OCI-LY7 (cell line): ENCODE data around the gene NSMF. TPM values are rescaled to one million over a fixed set of nuclear protein-coding genes. Genes with fewer than 3 reads are reported as not detected.

Experiments used
- BruUV-seq: library from RNA; stranded (reverse); fragments of 400-500 nt; replicated peaks from 2 replicates; lab custom pipeline; 2021; lab: Mats Ljungman, UMichigan
- CTCF ChIA-PET: fragments of 300-600 bp; sonication (Branson Sonifier 250); formaldehyde crosslinking; loops from one replicate; lab custom pipeline; 2022; ENCODE audit warnings: antibody characterized with exemption; ENCODE audit not compliant: unreplicated experiment; lab: Charles Lee
- POLR2A ChIA-PET: fragments of 300-600 bp; sonication (Branson Sonifier 250); formaldehyde crosslinking; loops from one replicate; lab custom pipeline; 2022; ENCODE audit warnings: antibody characterized with exemption; lab: Charles Lee
- DNase-seq: peaks from one replicate; pipeline ENCODE4 v3.0.0-alpha.2; 2015; ENCODE audit warnings: low spot score
- H2AFZ ChIP-seq: fragments of 200-600 bp; sonication (generic), shearing (Covaris generic); 2 replicates; pipeline ENCODE4 v1.6.1; 2014; ENCODE audit warnings: mild to moderate bottlenecking, antibody characterized with exemption, low read length, moderate library complexity
- H3K27ac ChIP-seq: fragments of 200-600 bp; sonication (generic); 2 replicates; pipeline ENCODE4 v1.5.1; 2014; ENCODE audit warnings: mixed run types, low read depth, mild to moderate bottlenecking, moderate library complexity, low read length, inconsistent platforms; ENCODE audit not compliant: poor library complexity, severe bottlenecking
- H3K36me3 ChIP-seq: fragments of 200-600 bp; sonication (generic); 2 replicates; pipeline ENCODE4 v1.6.1; 2014; ENCODE audit warnings: mild to moderate bottlenecking, antibody characterized with exemption, low read length, moderate library complexity, mixed read lengths; ENCODE audit not compliant: insufficient read depth
- H3K4me1 ChIP-seq: fragments of 200-600 bp; sonication (generic); 2 replicates; pipeline ENCODE4 v1.5.1; 2014; ENCODE audit warnings: mild to moderate bottlenecking, low read length; ENCODE audit not compliant: insufficient read depth, poor library complexity, severe bottlenecking
- H3K4me2 ChIP-seq: fragments of 200-600 bp; sonication (generic); 2 replicates; pipeline ENCODE4 v1.6.1; 2014; ENCODE audit warnings: mild to moderate bottlenecking, low read length
- H3K4me3 ChIP-seq: fragments of 200-600 bp; sonication (generic); 2 replicates; pipeline ENCODE4 v1.5.1; 2014; ENCODE audit warnings: mild to moderate bottlenecking, low read depth, low read length; ENCODE audit not compliant: poor library complexity, severe bottlenecking
- H3K79me2 ChIP-seq: fragments of 200-600 bp; sonication (generic); 2 replicates; pipeline ENCODE4 v1.6.1; 2016; ENCODE audit warnings: low read depth, mild to moderate bottlenecking, low read length, moderate library complexity, mixed read lengths; ENCODE audit not compliant: insufficient read depth
- H3K9me2 ChIP-seq: fragments of 200-600 bp; sonication (generic); 2 replicates; pipeline ENCODE4 v1.6.1; 2016; ENCODE audit warnings: mild to moderate bottlenecking, low read length, mixed read lengths; ENCODE audit not compliant: insufficient read depth
- H3K9me3 ChIP-seq: fragments of 200-600 bp; sonication (generic); 2 replicates; pipeline ENCODE4 v1.6.1; 2014; ENCODE audit warnings: mild to moderate bottlenecking, mixed run types, low read length, mixed read lengths
- H4K20me1 ChIP-seq: fragments of 200-600 bp; sonication (generic); 2 replicates; pipeline ENCODE4 v1.6.1; 2014; ENCODE audit warnings: mild to moderate bottlenecking, antibody characterized with exemption, low read length, moderate library complexity, mixed read lengths; ENCODE audit not compliant: insufficient read depth
- CTCF ChIP-seq: fragments of 200-600 bp; sonication (generic); conservative IDR thresholded peaks from 2 replicates; pipeline ENCODE4 v1.5.1; 2014; ENCODE audit warnings: mild to moderate bottlenecking, antibody characterized with exemption, low read length, moderate library complexity, mixed read lengths
- EZH2phosphoT487 ChIP-seq: fragments of 200-600 bp; sonication (generic); IDR thresholded peaks from 2 replicates; pipeline ENCODE4 v1.6.1; 2018; ENCODE audit warnings: low read depth, borderline replicate concordance, mild to moderate bottlenecking, mixed run types, antibody characterized with exemption, low read length, moderate library complexity, mixed read lengths
- intact Hi-C: fragments of 100-400 bp; cut with micrococcal nuclease; formaldehyde crosslinking; loops from one replicate; pipeline ENCODE4 v1.10.0; 2022; ENCODE audit not compliant: unreplicated experiment
- total RNA-seq, 2 experiments: library from RNA; depleted of rRNA in 1 of 2; stranded (reverse); fragments of >200 nt in 1 of 2; shearing (Covaris generic) in 1 of 2; gene quantifications; 2 replicates each; pipeline ENCODE4 v1.2.3, GENCODE V29; 2014 to 2022

The NSMF gene
- total RNA-seq, 2 experiments from 2014 or later = 20.3 to 29.8 TPM

- H3K9me3 ChIP-seq = no peaks in the 10 kb centered on the region
- no peaks in the 10 kb centered on the region for H3K36me3 ChIP-seq
- no peaks in the 10 kb centered on the region; the same call in 1 of the 2 replicates for H4K20me1 ChIP-seq
- no peak overlapping the region for H2AFZ ChIP-seq
- H3K4me2 ChIP-seq = no peak overlapping the region
- H3K9me2 ChIP-seq = no peaks in the 10 kb centered on the region
- CTCF ChIA-PET = no interaction called here
- DNase-seq = no peak
- H3K4me3 ChIP-seq = no peak overlapping the region
- POLR2A ChIA-PET = no interaction called here
- BruUV-seq = no TSS peak
- no peaks in the 10 kb centered on the region for H3K4me1 ChIP-seq
- H3K79me2 ChIP-seq = no peaks in the 10 kb centered on the region
- H3K27ac ChIP-seq = no peak overlapping the region
- intact Hi-C loops = no loop called here
- TF ChIP-seq CTCF = no peak
- TF ChIP-seq EZH2phosphoT487 = no peak
Measured at GRCh38 chr9:137435980-137436760, 23.0 kb downstream of the NSMF start.

DNA sequence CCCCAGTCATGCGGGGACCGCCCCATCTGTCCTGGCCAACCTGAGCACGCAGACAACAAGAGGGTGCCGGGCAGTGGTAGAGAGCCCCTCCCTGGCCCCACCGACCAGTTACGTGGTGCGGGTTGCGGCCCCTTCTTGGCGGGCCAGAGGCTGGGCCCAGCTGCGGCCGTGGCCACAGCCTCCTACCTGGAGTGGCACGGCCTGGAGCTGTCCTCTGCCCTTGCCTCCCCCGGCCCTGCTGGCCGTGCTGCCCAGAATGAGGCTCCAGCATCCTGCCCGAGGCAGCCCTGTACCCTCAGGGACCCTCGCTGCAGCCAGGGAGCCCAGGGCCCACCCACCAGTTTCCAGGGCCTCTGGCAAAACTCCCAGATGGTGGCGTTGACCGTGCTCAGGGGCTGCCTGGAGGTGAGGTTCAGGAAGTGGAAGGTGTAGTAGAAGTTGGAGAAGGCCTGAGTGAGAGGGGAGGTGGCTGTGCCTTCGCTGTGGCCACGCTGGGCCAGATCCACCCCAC is 23.7 kb downstream of the NSMF start:
- Histone ChIP-seq H3K27ac (no peak overlapping the region), H3K4me2 (no peak overlapping the region), H3K79me2 (no peaks in the 10 kb centered on the region), H3K9me2 (no peaks in the 10 kb centered on the region), H3K4me3 (no peak overlapping the region), H3K4me1 (peaks cover 3% of the 10 kb centered on the region), H3K36me3 (no peaks in the 10 kb centered on the region), H2AFZ (no peak overlapping the region), H4K20me1 (no peaks in the 10 kb centered on the region; the same call in 1 of the 2 replicates), H3K9me3 (no peaks in the 10 kb centered on the region)
- intact Hi-C loops = no loop called here
- ChIA-PET POLR2A (no interaction called here), CTCF (no interaction called here)
- TF ChIP-seq CTCF = no peak
- TF ChIP-seq EZH2phosphoT487 = no peak
- no peak for DNase-seq
- BruUV-seq = no TSS peak
